Measurements from ENCODE around the gene POLR3GL. TPM values are rescaled to one million over a fixed set of nuclear protein-coding genes. Genes with fewer than 3 reads are reported as not detected.

Gene POLR3GL
- total RNA-seq, 1 donor from 2014 or later: 21.8 TPM

DNA sequence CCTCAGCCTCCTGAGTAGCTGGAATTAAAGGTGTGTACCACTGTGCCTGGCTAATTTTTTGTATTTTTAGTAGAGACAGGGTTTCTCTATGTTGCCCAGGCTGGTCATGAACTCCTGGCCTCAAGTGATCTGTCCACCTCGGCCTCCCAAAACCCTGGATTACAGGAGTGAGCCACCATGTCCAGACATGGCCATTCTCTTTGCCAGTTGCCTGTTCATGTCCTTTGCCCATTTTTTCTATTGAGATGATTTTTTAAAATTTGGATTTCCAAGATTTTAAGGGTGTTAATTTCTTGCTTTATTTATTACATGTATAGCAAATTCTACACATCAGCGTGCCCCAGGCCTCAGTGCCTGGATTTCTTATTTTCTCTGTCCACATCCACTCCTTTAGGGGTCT, 2.8 kb downstream of the POLR3GL start:
- intact Hi-C loops (cut with micrococcal nuclease): no loop called here

DNA sequence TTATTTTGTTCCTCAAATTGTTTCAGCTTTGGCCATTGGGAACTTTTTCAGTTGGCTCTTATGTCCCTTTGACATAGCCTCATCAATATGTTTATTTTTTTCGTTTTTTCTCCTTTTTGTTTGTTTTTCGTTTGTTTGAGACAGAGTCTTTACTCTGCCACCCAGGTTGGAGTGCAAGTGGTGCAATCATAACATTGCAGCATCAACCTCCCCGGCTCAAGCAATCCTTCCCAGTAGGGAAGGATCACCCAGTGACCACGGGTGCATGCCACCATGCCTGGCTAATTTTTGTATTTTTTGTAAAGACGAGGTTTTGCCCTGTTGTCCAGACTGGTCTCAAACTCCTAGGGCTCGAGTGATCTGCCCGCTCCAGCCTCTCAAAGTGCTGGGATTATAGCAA, 8.1 kb downstream of the POLR3GL start:
- intact Hi-C loops (cut with micrococcal nuclease): no loop called here

DNA sequence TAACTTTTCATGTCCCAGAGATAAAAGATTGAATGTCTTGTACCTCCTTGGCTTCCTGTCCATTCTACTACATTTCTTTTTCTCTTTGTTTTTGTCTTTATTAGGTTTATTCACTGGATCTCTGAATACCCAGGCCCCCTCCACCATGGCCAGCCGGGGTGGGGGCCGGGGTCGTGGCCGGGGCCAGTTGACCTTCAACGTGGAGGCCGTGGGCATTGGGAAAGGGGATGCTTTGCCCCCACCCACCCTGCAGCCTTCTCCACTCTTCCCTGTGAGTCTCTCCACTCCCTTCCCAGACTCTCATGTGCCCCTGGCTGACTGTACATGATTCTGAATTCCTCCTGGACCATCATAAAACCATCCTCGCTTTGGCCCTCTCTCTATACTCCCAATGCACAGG, 10.2 kb downstream of the POLR3GL start:
- intact Hi-C loops (cut with micrococcal nuclease): loop anchor here (5.0 kb wide), 1 partner anchor 117 kb away; the partner anchor contains the start of gene PIAS3

DNA sequence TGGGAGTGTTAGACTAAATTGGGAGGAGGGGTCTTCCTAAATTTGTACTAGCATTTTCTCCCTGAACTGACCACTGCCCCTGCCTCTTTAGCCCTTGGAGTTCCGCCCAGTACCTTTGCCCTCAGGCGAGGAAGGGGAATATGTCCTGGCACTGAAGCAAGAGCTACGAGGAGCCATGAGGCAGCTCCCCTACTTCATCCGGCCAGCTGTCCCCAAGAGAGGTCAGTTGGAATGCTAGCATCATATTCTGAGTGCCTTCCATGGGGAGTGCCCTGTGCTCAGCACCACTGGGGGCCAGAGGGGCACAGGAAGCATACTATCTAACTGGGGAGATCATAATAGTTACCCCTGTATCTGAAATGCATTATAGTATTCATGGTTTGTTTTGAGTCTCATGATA, 10.7 kb downstream of the POLR3GL start:
- intact Hi-C loops (cut with micrococcal nuclease): loop anchor here (5.0 kb wide), 1 partner anchor 118 kb away; the partner anchor contains the start of gene PIAS3

DNA sequence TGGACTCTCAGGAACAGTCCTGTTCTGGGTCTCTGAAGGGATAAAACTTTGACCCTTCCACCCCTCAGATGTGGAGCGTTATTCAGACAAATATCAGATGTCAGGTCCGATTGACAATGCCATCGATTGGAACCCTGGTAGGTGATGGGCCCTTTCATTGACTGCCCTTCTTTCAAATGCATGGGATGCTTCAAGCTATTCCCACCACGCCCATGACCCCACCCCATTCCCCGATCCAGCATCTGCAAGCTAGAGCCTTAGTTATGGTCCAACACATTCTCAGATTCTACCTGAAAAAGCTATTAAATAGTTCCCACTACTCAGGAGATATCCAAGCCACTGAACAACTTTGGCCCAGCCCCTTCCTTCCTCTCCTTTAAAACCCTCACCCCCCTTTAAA, 12.5 kb downstream of the POLR3GL start:
- intact Hi-C loops (cut with micrococcal nuclease): loop anchor here (1.0 to 5.0 kb wide), 3 partner anchors 13 to 120 kb away; partner anchors contain the start of genes ANKRD34A, PIAS3 and POLR3GL

DNA sequence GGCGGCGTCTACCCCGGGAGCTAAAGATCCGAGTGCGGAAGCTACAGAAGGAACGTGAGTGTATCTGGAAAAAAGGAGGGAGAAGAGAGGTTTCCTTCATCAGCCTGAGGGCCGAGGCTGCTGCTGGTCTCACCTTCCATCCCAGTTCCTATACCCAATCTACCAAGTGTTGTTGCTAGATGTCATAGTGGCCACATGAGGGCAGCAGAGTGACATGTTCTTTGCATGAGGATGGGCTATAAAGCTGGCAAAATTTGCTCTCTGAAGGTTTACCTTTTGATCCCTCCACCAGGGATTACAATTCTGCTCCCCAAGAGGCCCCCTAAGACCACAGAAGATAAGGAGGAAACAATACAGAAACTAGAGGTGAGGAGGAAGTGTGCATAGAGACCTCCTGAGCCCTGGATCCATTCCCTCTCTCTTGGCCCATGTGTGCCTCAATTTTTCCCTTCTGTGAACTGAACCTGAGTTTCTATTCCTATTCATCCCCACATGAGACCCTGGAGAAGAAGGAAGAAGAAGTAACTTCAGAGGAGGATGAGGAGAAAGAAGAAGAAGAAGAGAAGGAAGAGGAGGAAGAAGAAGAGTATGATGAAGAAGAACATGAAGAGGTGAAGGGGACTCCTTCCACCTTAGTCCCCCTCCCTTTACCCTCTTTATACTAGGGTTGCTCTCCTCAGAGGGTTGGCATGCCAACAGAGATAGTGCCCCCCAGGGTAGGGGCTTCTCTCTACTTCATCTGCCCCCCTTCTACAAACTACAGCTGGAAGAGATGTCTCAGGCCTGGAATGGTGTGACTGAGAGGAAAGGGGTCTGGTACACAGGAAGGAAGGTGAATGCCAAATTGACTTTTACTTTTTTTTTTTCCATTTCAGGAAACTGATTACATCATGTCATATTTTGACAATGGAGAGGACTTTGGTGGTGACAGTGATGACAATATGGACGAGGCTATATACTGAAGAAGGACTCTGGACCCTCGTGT, 13.3 kb downstream of the POLR3GL start:
- intact Hi-C loops (cut with micrococcal nuclease): loop anchor here (1.0 to 5.0 kb wide), 3 partner anchors 13 to 120 kb away; partner anchors contain the start of genes ANKRD34A, PIAS3 and POLR3GL

DNA sequence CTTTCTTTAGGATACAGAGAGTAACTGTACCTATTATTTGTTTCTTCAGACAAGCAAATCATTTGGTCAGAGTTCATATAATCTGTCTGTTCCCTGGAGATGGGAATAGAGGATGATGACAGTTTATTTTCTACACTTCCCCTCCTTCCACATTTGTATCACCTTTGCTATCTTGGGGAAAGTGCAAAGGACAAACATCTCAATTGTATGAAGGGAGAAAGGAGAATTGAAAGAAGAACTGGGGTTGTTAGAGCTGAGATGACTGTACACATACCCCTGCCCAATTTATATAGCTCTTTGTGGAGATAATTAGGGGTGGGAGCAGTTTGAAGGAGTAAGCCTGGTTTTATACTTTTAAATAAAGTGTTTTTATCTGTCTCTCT, 14.0 kb downstream of the POLR3GL start:
- intact Hi-C loops (cut with micrococcal nuclease): loop anchor here (5.0 kb wide), 1 partner anchor 121 kb away; the partner anchor contains the start of gene PIAS3

DNA sequence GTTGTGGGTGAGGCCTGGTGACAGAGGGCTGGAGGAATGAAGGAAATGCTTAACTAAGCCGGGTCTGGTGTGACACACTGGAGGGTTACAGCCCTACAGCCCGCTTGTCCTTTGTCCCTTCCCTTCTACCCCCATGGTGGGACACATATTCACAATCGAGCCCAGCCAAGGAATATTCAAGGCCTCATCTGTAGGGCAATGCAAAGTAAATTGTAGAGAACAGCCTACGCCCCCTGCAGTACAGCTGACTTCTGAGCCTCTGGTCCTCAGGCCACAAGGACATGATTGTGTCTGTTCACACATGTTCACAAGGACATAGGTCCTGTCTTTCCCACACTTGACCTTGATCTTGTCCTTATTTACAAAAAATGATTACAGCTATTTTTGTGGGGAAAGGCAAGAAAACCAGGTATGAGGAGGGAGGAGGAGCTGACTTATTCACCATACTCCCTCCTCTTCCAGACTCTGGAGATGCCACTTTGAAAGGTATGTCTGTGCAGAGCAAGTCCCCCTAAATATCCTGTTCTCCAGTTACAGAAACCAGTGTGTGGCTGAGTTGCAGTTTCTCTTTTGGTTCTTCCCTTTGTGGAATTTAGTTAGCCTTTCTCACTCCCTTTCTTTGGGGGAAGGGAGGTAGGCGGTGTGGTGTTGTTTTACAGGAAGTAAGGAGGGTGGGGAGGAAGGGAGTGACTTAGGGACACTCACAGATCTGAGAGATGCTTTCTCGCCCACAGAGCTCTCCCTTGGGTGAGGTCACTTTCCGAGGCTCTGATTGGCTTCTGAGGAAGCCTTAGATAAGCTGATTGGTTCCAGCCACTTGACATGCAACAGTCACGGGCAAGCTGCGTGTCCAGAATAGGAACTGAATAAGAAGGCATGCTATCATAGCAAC, 14.6 kb downstream of the POLR3GL start:
- intact Hi-C loops (cut with micrococcal nuclease): loop anchor here (1.0 to 5.0 kb wide), 4 partner anchors 17 to 122 kb away; partner anchors contain the start of genes LIX1L, PIAS3 and TXNIP

DNA sequence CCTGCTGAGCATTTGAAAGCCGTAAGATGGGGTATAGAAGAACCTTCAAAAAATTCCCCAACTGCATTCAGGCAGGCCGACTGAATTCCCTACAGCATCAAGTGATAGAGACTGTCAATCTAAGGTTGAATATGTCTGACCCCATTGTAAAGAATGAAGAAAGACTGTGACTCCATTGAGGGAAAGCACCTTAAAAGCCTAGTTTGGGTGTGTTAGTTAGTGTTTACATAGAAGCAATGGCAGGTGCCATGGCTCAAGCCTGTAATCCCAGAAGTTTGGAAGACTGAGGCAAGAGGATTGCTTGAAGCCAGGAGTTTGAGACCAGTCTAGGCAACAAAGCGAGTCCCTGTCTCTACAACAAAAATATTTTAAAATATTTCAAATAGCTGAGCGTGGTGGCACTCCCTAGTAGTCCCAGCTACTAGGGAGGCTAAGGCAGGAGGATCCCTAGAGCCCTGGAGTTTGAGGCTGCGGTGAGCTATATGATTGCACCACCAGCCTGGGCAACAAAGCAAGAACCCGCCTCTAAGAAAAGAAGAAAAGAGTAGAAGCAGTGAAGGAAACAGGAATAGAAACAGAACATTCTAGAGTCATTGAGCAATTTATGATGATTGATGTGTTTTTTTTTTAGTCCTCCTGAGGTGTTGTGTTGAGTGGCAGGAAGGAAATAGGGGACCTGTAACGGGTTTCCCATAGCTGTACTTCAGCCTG, 15.4 kb downstream of the POLR3GL start:
- intact Hi-C loops (cut with micrococcal nuclease): loop anchor here (1.0 to 5.0 kb wide), 4 partner anchors 16 to 123 kb away; partner anchors contain the start of genes LIX1L, PIAS3 and TXNIP

DNA sequence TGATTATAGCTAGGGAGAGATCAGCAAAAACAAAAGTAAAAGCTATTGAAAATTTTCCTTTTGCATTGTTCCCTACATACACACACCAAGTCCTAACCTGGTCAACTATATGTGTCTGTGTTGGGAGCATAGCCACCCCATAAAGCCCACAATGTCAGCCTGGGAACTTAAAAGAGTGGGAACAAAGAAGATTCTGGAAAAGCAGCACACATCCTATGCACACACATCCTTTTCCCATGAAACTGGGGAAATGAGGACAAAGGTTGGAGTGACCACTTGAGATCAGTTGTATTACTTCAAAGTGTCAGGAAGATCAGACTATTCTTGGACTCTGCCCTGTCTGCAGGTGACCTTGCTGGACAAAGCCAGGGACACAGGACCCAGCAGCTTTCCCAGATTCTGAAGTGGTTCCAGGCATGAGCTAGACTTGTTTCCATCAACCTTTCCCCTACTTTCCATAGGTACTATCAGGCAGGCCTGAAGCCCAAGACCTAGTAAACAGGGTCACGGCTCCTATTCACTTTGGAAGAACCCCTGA, 16.0 kb downstream of the POLR3GL start:
- intact Hi-C loops (cut with micrococcal nuclease): no loop called here

DNA sequence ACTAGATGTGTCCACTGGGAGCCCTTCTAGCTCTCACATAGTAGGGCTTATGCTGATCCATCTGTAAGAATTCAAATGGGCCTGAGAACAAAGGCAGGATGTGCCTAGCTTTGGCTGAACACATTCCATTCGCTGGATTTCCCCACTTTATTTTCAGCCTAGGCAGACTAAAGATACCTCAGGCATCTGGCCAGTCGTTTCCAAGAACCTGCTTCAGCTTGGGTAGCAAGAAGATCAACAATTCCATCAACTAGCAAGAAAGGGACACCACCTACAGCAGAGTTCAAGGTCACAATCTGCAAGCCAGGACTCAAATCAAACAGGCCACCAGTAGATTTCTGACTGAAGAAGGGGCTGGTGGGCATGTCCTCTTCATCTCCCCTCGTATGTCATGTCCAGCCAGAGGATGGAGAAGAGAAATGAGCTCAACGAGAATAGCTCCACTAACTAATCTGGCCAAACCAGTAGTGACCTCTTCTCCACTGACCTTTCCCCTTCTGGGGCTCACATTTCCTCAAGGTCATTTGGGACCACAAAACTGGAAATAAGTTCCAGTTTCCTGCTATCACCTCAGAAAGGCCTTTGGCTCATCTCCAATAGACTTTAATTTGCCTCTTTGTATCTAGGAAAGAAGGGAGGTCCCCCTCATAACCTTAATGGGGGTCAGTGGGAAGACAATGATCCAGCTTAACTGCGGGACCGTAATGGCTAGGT, 17.7 kb downstream of the POLR3GL start:
- intact Hi-C loops (cut with micrococcal nuclease): no loop called here

DNA sequence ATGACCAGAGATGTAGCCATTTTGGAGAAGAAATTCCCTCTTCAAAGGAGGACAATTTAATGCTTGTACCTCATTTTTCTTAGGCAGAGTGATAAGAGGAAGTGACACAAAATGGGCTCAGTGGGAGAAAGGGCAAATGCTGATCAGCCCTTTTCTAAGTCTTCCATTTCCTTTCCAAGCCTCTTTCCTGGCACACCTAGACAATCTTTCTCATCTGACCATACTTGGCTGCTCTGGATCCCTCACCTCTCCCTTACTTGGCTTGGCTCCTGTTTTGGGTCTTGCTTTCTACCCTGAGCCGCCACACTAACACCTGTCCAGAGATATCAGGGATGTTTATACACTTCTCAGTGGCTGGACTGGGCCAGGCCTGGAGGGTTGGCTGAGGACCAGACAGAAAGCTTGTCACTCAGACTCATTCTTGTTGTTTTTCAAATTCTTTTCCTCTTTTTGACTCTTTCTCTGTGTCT, 18.8 kb downstream of the POLR3GL start:
- intact Hi-C loops (cut with micrococcal nuclease): no loop called here

DNA sequence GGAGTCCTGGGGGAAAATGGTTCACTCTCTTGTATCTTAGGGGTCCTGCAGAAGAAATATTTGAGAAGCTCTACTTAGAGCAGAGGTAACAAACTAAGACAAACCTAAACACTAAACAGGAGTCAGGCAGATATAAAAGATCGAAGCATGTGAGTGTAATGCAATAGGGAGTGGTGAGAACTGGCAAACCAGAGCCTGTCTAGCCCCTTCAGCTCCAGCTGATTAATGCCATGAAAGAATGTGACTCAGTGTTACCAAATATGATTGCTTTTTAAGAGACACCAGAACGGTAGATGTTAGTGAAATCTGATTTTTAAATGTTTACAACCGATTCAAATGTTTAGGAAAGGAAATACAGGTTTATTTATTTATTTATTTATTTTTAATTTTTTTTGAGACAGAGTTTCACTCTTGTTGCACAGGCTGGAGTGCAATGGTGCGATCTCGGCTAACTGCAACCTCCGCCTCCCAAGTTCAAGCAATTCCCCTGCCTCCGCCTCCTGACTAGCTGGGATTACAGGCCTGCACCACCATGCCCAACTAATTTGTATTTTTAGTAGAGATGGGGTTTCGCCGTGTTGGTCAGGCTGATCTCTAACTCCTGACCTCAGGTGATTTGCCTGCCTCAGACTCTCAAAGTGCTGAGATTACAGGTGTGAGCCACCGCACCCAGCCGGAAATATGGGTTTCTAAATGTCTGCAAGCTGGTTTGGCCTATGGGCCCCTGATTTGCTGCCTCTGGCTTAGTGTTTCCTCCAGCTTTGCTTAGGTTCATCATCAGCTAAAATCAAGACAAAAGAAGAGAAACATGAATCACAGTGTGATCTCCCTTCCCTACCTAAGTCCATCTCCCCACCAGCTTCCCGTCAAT, 19.7 kb downstream of the POLR3GL start:
- intact Hi-C loops (cut with micrococcal nuclease): no loop called here

DNA sequence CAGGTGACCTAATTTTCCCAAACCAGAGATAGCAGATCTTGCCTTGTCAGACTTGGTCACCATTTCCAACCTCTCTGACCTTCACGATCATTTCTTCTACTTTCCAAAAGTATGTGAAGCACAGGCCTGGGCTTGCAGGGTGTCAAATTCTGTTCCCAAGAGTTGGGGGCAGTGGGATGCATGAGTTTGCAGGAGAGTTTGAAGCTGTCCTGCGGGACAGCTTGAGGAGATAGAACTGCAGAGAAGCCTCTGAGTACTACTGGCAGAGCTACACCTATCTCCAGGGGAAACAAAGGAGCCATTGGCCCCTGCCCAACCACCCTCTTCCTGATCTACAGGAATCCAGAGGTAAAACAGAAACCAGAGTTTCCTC, 20.6 kb downstream of the POLR3GL start:
- intact Hi-C loops (cut with micrococcal nuclease): no loop called here

DNA sequence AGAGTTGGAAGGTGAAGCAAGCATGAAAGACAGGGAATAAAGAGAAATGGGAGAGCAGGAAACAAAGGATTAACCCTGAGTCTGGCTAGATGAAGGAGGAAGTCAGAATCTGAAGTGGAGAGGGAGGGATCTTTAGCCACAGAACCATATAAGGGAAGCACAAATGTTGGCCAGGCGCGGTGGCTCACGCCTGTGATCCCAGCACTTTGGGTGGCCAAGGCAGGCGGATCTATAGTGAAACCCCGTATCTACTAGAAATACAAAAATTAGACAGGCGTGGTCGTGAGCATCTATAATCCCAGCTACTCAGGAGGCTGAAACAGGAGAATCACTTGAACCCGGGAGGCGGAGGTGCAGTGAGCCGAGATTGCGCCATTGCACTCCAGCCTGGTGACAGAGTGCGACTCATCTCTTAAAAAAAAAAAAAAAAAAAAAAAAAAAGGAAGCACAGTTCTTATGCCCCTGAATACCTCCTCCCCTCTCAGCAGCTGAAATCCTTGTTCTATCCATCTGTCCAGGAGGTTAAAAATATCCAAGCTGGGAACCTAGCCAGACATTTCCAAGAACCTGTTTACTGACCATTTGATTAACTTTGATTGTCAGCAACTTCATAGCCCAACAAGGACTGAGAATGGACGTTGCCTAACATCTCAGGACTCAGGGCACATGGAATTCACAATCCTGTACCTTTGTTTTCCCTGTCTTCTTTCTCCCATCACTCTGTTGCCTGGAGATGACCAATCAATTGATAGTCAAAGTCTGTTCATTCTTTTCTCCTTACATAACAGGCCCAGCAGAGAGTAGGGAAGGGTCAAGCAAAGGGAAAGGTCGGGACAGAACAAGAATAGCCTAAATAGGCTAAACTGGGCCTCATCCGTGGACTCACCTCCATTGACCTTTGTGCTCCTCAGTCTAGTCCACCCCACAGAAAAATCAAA, 21.3 kb downstream of the POLR3GL start:
- intact Hi-C loops (cut with micrococcal nuclease): no loop called here

DNA sequence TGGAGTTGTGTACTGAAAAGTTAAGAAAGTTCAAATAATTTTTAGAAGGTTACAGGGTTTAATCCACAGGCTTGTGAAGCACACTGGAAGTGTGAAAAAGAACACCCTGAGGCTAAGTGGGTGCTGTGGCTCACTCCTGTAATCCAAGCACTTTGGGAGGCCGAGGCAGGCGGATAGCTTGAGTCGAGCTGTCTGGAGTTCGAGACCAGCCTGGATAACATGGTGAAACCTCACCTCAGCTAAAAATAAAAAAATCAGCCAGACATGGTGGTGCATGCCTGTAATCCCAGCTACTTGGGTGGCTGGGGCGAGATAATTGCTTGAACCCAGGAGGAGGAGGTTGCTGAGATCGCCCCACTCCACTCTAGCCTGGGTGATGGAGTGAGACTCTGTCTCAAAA, 22.1 kb downstream of the POLR3GL start:
- intact Hi-C loops (cut with micrococcal nuclease): no loop called here

DNA sequence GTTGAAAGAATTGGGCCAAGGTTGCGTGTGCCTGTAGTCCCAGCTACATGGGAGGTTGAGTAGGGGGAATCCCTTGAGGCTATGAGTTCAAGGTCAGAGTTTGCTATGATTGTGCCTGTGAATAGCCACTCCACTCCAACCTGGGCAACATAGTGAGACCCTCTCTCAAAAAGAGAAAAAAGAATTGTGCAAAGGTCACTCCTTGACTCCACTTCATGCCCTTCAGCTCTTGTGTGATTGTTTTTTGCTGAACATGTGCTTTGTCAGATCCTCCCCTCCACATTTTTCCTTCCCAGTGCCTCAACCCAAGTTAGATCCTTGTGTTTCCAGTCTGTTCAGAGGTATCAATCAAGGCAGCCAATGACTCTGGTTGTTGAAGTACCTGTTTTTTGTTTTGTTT, 23.4 kb downstream of the POLR3GL start:
- intact Hi-C loops (cut with micrococcal nuclease): no loop called here

DNA sequence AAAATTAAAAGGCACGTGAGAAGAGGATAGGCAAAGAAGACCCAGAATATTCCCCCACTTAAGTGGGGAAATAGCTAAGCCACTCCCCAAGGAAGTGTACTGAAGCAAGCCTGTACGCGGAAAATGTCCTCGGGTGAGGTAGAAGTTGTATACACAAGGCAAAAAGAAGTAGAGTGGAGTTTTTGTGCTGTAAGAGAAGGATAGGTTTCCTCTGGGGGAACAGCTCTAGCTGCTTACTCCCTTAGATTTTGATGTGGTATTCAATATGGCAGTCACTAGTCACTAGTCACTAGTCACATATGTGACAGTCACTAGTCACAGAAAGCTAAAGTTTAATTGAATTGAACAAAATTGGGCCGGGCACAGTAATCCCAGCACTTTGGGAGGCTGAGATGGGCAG, 24.3 kb downstream of the POLR3GL start:
- intact Hi-C loops (cut with micrococcal nuclease): no loop called here

Data from T-helper 2 cell treated with Interferon-gamma antibody and Interleukin-4, amounts not matched to agents 100 ng/mL and 5 ng/mL, for 36 hours (primary cell).